Fibroblast of lung (primary cell): ENCODE measurements around the gene FADS2.

Source experiments
- CTCF ChIP-seq, 2 donors: IDR thresholded peaks in 1 of 2; conservative IDR thresholded peaks in 1 of 2; 1 replicate in 1 of 2; 2 replicates in 1 of 2; pipeline ENCODE4 v1.5.1; 2011 to 2012; ENCODE audit warnings: low read length in 2 of 2, control low read depth in 1 of 2, inconsistent platforms in 1 of 2, low read depth in 1 of 2, mild to moderate bottlenecking in 1 of 2
- EZH2 ChIP-seq: IDR thresholded peaks from 2 replicates; pipeline ENCODE4 v1.5.1; 2012; ENCODE audit warnings: low read length, control low read depth, mild to moderate bottlenecking; ENCODE audit errors: missing control alignments

GRCh38 chr11:61794579-61794978 lies 33.5 kb upstream of the FADS2 start:
- TF ChIP-seq CTCF (conservative IDR thresholded peaks at IDR 0.05 in 1 of 2, IDR thresholded peaks at IDR 0.05 in 1 of 2; ENCODE audit: low read depth in 1 of 2, low read length in 2 of 2) (no peak), EZH2 (no peak)
